Measurements from ENCODE around the gene TEX48. TPM values are rescaled to one million over a fixed set of nuclear protein-coding genes. Genes with fewer than 3 reads are reported as not detected.

Gene TEX48
- total RNA-seq, 1 donor from 2014 or later = not detected

- Histone ChIP-seq H3K4me3 (no peak overlapping the region), H3K27me3 (no peaks in the 10 kb centered on the region), H3K27ac (no peak overlapping the region), H3K9me3 (no peaks in the 10 kb centered on the region), H3K4me1 (no peaks in the 10 kb centered on the region), H3K36me3 (peaks cover 27 to 28% of the 10 kb centered on the region in 2 donors)
- DNase-seq (ENCODE audit: low spot score in 2 of 2) = no peak
- intact Hi-C loops (cut with DNase I) = no loop called here
- no peak for TF ChIP-seq CTCF (IDR thresholded peaks at IDR 0.05)
Observed at GRCh38 chr9:114643896-114644295, 38.1 kb downstream of the TEX48 start.

GRCh38 chr9:114643001-114643400 is 39.0 kb downstream of the TEX48 start:
- intact Hi-C loops (cut with DNase I) = no loop called here
- no peak for DNase-seq (ENCODE audit: low spot score in 2 of 2)
- Histone ChIP-seq H3K27me3 (no peaks in the 10 kb centered on the region), H3K36me3 (peaks cover 31 to 37% of the 10 kb centered on the region in 2 donors), H3K4me1 (no peaks in the 10 kb centered on the region), H3K9me3 (no peaks in the 10 kb centered on the region), H3K4me3 (no peak overlapping the region), H3K27ac (no peak overlapping the region)
- TF ChIP-seq CTCF (IDR thresholded peaks at IDR 0.05) = no peak

GRCh38 chr9:114641967-114642366 is 40.0 kb downstream of the TEX48 start:
- Histone ChIP-seq H3K4me3 (no peak overlapping the region), H3K27me3 (no peaks in the 10 kb centered on the region), H3K9me3 (no peaks in the 10 kb centered on the region), H3K27ac (no peak overlapping the region), H3K4me1 (no peaks in the 10 kb centered on the region), H3K36me3 (peaks cover 33 to 40% of the 10 kb centered on the region in 2 donors)
- intact Hi-C loops (cut with DNase I) = no loop called here
- DNase-seq (ENCODE audit: low spot score in 2 of 2) = no peak
- no peak for TF ChIP-seq CTCF (IDR thresholded peaks at IDR 0.05)

- Histone ChIP-seq H3K27me3 (no peaks in the 10 kb centered on the region), H3K27ac (no peak overlapping the region), H3K4me1 (no peaks in the 10 kb centered on the region), H3K9me3 (no peaks in the 10 kb centered on the region), H3K36me3 (peaks cover 37 to 47% of the 10 kb centered on the region in 2 donors), H3K4me3 (no peak overlapping the region)
- intact Hi-C loops (cut with DNase I) = no loop called here
- no peak for TF ChIP-seq CTCF (IDR thresholded peaks at IDR 0.05)
- DNase-seq (ENCODE audit: low spot score in 2 of 2) = no peak
Observed at GRCh38 chr9:114638404-114638803, 43.6 kb downstream of the TEX48 start.

- no peaks in the 10 kb centered on the region for H3K9me3 ChIP-seq
- H3K27ac ChIP-seq = no peak overlapping the region
- no peaks in the 10 kb centered on the region for H3K27me3 ChIP-seq
- H3K4me1 ChIP-seq = no peaks in the 10 kb centered on the region
- intact Hi-C loops (cut with DNase I) = no loop called here
- peaks cover 56 to 64% of the 10 kb centered on the region in 2 donors for H3K36me3 ChIP-seq
- no peak overlapping the region for H3K4me3 ChIP-seq
- no peak for DNase-seq (ENCODE audit: low spot score in 2 of 2)
- TF ChIP-seq CTCF (IDR thresholded peaks at IDR 0.05) = no peak
Observed at GRCh38 chr9:114634387-114634786, 47.6 kb downstream of the TEX48 start.

GRCh38 chr9:114633438-114634089 is 48.4 kb downstream of the TEX48 start:
- H3K36me3 ChIP-seq = peaks cover 64% of the 10 kb centered on the region in 2 donors

More at GRCh38 chr9:114633438-114634089, 48.4 kb downstream of the TEX48 start:
- TF ChIP-seq CTCF (IDR thresholded peaks at IDR 0.05) = no peak
- no peak overlapping the region for H3K4me3 ChIP-seq
- intact Hi-C loops (cut with DNase I) = no loop called here
- DNase-seq (ENCODE audit: low spot score in 2 of 2) = no peak
- no peak overlapping the region for H3K27ac ChIP-seq
- H3K4me1 ChIP-seq = no peaks in the 10 kb centered on the region
- no peaks in the 10 kb centered on the region for H3K9me3 ChIP-seq
- no peaks in the 10 kb centered on the region for H3K27me3 ChIP-seq
